Pancreas (tissue), 10 donors: Measurements from ENCODE around the gene SLC30A7. TPM values are rescaled to one million over a fixed set of nuclear protein-coding genes. Genes with fewer than 3 reads are reported as not detected.
A peak's percentile ranks its signal among the peaks of the same experiment; 100 is the strongest.

Experiments
- ATAC-seq, 4 donors: fragments of 200-7000 bp; cut with Tn5 transposase; one replicate each; pipeline versions ENCODE4 v1.8.0 to v1.9.1; 2020; ENCODE audit warnings: mild to moderate bottlenecking in 4 of 4, moderate library complexity in 4 of 4
- DNase-seq, 6 donors: peaks; one replicate each; pipeline ENCODE4 v3.0.0-alpha.2; 2020
- FAIRE-seq: peaks from 2 replicates; lab custom pipeline; 2012; peaks lifted over from hg19 to GRCh38; lab: Jason Lieb, UNC
- H3K27ac ChIP-seq, 4 donors: fragments of 200-600 bp; sonication (generic); 1 replicate in 3 of 4; 2 replicates in 1 of 4; pipeline versions ENCODE4 v1.5.0 to v1.8.0; 2020
- H3K27me3 ChIP-seq, 4 donors: fragments of 200-600 bp; one replicate each; pipeline ENCODE4 v1.8.0; 2021
- H3K36me3 ChIP-seq, 3 donors: fragments of 200-600 bp; sonication (generic) in 1 of 3; one replicate each; pipeline versions ENCODE4 v1.5.0 to v1.8.0; 2020 to 2021
- H3K4me1 ChIP-seq, 3 donors: fragments of 200-600 bp; one replicate each; pipeline ENCODE4 v1.8.0; 2021
- H3K4me3 ChIP-seq, 4 donors: fragments of 200-600 bp; sonication (generic) in 2 of 4; one replicate each; pipeline versions ENCODE4 v1.5.0 to v1.8.0; 2020 to 2021
- H3K9me3 ChIP-seq, 4 donors: fragments of 200-600 bp; one replicate each; pipeline ENCODE4 v1.8.0; 2021
- CTCF ChIP-seq, 4 donors: fragments of 200-600 bp; sonication (generic) in 3 of 4; IDR thresholded peaks; one replicate each; pipeline versions ENCODE4 v1.5.0 to v1.8.0; 2021; ENCODE audit warnings: antibody characterized with exemption in 4 of 4
- WGBS, 2 donors: extraction: QIAGEN DNeasy Blood & Tissue Kit; methylation state at CpG; one replicate each; pipeline ENCODE4 v1.1.7; 2013; 5-methylcytosine and 5-hydroxymethylcytosine counted together
- intact Hi-C, 3 donors: fragments of 100-400 bp; cut with DNase I; formaldehyde crosslinking; loops; one replicate each; pipeline versions ENCODE4 v1.11.1 to v1.14.2; 2022
- polyA plus RNA-seq, 2 donors: library from polyadenylated mRNA; stranded (reverse); fragments of 200-250 nt; gene quantifications; one replicate each; pipeline ENCODE4 v1.2.3, GENCODE V29; 2013
- total RNA-seq, 6 donors: library from RNA; stranded (reverse); fragmentation: NEBNext Ultra II Directional in 4 of 6; extraction: Animal tissue kit (Norgen Biotek cat#: 25700) in 4 of 6; gene quantifications; one replicate each; pipeline versions ENCODE4 v1.2.1 to v1.2.4, GENCODE V29; 2021 to 2023
- donor health status: healthy with polysubstance abuse.
- donor health status: DM: no; HTN: no; CAD: no; lungs with moderate emphysema.
- donor health status: DM: no; HTN: no; CAD: no.
- donor health status: control.
- donor health status: control.
- donor health status: Bipolar disorder and iron deficiency.
- donor health status: DM: yes; HTN: yes; CAD: no.
- donor health status: DM: no; HTN: no; CAD: no.
- donor health status: DM: no; HTN: no; CAD: no.
- donor health status: DM: yes; HTN: yes; CAD: no.

Gene SLC30A7
- total and polyA plus RNA-seq, 8 donors: 2.5 to 21.4 (median 11.0) TPM

GRCh38 chr1:100891380-100891779 is 4.5 kb upstream of the SLC30A7 start:
- H3K4me1 ChIP-seq: peaks cover 0 to 6% (median 0%) of the 10 kb centered on the region in 3 donors
- H3K9me3 ChIP-seq: no peaks in the 10 kb centered on the region
- no peak overlapping the region for H3K27ac ChIP-seq
- WGBS, 2 donors: 94 to 97% methylated on average over 1 of the region's 1 CpG
- no peak for TF ChIP-seq CTCF (IDR thresholded peaks at IDR 0.05)
- ATAC-seq: no peak
- no peaks in the 10 kb centered on the region for H3K27me3 ChIP-seq
- FAIRE-seq: no peak
- no peaks in the 10 kb centered on the region for H3K36me3 ChIP-seq
- no peak for DNase-seq
- no peak overlapping the region for H3K4me3 ChIP-seq
- intact Hi-C loops: no loop called here

- FAIRE-seq (no peak), DNase-seq (no peak), ATAC-seq (no peak)
- intact Hi-C loops: no loop called here
- H3K4me3 ChIP-seq: no peak overlapping the region
- H3K4me1 ChIP-seq: peaks cover 5 to 6% (median 5%) of the 10 kb centered on the region in 3 donors
- TF ChIP-seq CTCF (IDR thresholded peaks at IDR 0.05): no peak
- no peak overlapping the region for H3K27ac ChIP-seq
- H3K36me3 ChIP-seq: no peaks in the 10 kb centered on the region
- H3K27me3 ChIP-seq: no peaks in the 10 kb centered on the region
- H3K9me3 ChIP-seq: no peaks in the 10 kb centered on the region
- WGBS, 2 donors: 93 to 94% methylated on average over 3 of the region's 3 CpGs
These were observed 3.3 kb upstream of the SLC30A7 start for GRCh38 chr1:100892554-100892953.

GRCh38 chr1:100893718-100894117 is 2.2 kb upstream of the SLC30A7 start:
- peaks cover 6 to 11% (median 10%) of the 10 kb centered on the region in 3 donors for H3K4me1 ChIP-seq
- ATAC-seq (no peak), DNase-seq (no peak), FAIRE-seq (no peak)
- TF ChIP-seq CTCF (IDR thresholded peaks at IDR 0.05): no peak
- no peaks in the 10 kb centered on the region for H3K9me3 ChIP-seq
- no peaks in the 10 kb centered on the region for H3K36me3 ChIP-seq
- H3K4me3 ChIP-seq: peak overlapping the region in 1 of 4 donors; percentile 69
- no peak overlapping the region for H3K27ac ChIP-seq
- no peaks in the 10 kb centered on the region for H3K27me3 ChIP-seq
- WGBS, 2 donors: 26 to 37% methylated on average over 2 of the region's 2 CpGs
- intact Hi-C loops: no loop called here

- peak; percentile 85 to 92 (median 88) for DNase-seq
- Histone ChIP-seq H3K4me3 (peak within 1 kb of the TSS; percentile 56 to 71 (median 64)), H3K36me3 (peaks cover 0 to 5% (median 0%) of the 10 kb centered on the region in 3 donors), H3K27me3 (no peaks in the 10 kb centered on the region), H3K9me3 (no peaks in the 10 kb centered on the region), H3K4me1 (peaks cover 6 to 11% (median 10%) of the 10 kb centered on the region in 3 donors), H3K27ac (peak within 1 kb of the TSS; percentile 84 to 96 (median 91))
- intact Hi-C loops: no loop called here
- TF ChIP-seq CTCF (IDR thresholded peaks at IDR 0.05): no peak
- FAIRE-seq: no peak
- peak; percentile 81 to 86 (median 83) for ATAC-seq
- WGBS, 2 donors: 0% methylated on average over 47 of the region's 47 CpGs
These were observed 1.0 kb upstream of the SLC30A7 start, which contains the start of gene EXTL2 for GRCh38 chr1:100894603-100895539. Gene EXTL2 (minus strand): TSS chr1:100894842. CDS start chr1:100888757, 6,085 bp downstream.
